GM19351 (cell line): ENCODE data around the gene MBNL2.

ENCODE experiments used
- ATAC-seq: cut with Tn5 transposase; IDR thresholded peaks from one replicate; pipeline ENCODE4 v1.9.1; 2021; ENCODE audit warnings: mild to moderate bottlenecking, moderate library complexity; ENCODE audit not compliant: unreplicated experiment

MBNL2 gene

DNA sequence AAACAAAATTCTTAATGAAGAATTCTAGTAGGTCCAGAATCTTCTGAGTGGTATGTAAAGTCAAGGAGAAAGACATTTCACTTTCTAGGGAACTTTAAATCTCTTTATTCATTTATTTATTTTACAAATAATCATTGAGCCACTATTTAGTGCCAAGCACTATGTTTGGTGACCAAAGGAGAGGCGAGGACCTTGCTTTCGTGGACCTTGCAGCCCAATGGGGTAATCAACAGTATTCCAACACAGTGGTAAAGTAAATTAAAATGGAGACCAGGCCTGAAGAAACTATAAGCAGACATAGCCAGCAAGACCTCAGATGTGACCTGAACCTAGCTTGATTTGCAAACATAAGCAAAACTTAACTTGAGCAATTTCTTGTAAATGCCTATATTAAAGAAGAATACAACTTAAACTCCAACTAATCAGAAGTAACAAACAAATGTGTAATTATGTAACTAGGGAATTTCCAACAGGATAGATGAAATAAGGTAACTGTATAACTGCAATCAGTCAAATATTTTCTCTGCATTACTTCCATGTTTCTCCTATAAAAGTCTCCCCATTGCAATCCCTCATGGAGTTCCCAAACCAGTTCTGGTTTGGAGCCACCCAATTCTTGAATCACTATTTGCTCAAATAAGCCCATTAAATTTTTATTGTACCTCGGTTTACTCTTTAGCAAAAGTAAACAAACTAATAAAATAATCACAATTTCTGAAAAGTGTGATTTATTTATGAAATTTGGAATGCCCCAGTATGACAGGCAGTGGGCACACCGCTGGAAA, 67.6 kb downstream of the MBNL2 start:
- no peak for ATAC-seq

DNA sequence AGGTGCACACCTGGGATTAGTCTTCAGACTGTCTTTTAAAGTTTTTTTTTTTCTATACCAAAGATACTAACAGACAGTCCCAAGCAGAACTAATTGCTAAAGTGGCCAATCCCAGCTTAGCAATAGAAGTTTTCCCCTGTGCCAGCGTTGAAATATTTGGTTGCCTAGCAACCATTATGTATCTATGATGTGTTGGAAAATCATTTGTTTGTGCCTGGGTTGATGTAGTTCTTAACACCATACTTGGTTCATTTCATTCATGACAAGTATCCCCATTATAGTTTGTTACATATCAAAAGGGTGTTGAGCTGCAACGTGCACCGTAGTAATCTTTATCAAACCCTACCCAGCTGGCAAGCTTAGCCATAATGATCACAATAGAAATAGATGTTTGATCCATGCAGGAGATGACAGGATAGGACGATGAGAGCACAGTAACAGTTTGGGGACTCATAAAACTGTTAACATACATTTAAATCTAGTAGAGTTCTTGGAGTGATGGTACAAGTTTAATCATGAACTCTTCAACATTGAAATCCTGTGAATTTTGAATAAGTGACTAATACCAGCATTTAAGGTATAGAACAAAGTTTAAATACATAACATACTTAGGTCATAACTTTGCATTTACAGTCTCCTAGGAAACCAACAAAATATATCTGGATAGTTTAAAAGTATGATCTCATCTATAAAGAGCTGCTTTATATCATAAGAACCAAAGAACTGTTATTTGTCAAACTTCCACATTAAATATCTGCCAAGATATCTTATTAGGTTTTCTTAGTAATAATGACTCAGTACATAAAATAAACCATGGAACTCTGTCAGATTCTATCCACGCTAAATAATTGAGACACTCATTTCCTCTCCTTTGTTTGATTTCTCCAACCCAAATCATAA, 73.4 kb downstream of the MBNL2 start:
- ATAC-seq = no peak

DNA sequence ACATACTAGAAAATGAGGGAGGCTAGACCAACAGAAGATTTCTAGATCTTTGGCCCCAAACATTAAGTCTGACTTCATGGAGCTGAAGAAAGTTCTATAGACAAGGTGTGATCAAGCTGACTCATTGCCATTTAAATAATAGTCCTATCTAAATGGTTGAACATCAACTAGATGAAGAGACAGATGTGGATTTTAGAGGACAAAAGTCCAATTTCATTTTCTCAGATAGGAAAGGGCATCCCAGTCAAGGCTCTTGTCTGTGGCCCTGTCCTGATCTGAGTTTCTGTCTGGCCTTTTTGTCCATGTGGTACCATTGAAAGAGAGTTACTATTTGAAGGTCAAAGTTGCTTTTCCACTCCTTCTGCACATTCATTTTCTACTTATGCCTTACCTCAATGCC, 74.6 kb downstream of the MBNL2 start:
- ATAC-seq = no peak

DNA sequence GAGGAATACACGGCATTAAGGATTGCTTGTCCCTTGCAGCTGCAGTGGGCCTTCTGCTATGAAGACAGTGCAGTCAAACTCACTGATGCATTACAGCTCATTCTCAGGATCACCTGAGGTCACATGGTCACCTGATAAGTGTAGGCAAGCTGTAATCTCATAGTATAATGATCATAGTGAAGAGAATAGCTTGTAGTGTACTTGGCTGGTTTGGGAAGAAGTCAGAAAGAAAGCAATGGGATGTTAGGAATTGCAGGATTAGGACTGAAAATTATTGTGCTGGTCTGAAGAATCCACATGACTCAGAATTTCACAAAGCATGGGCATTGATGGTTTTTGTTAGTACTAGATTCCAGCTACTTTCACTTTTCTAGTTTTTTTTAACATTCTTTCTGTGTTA, 76.7 kb downstream of the MBNL2 start:
- ATAC-seq = no peak

DNA sequence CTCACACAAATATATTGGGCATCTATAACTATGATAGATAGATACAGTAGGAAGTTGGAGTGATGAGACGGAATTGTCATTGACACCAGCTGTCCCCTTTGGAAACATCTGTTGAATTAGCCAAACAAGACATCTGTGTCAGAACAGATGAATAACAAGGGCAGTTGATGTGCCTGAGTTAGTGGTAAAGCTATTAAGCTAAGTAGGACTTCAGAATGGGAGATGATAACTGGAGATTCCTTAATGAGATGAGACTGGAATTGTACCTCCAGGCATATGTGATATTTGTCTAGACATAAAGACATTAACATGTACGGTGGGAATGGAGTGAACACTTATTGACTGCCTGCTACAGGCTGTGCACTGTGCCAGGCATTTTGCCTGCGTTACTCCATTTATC, 78.7 kb downstream of the MBNL2 start:
- no peak for ATAC-seq

DNA sequence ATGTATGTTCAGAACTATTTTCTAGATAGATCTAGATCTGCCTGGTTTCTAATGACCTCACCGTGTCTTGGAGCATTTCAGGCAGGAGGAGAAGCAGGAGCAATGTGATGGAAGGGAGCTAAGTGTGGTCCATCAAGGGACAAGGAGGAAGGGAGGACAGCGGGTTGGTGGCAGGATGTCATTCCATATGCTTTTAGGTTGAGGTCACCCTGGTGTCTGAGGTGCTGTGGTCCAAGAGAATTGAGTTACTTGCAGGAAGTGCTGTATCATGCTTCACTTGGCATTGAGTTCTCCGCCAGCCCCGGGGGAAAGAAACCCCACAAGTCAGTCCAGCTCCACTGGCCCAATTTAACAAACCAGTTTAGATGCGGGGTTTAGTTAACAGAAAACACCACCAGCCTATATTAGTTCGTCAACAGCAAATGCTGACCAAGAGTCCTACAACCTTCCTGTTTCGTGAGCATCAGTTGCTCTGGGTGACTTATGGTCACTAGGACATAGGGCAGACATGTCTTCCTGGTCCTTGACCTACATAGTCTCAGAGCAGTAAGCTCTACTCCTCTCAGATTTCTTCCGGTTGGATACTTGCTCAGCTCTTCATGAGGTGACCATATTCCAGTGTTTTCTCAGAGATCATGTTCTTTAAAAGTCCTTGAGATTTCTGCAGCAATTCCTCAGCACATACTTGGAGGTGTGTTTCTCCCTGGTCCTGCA, 79.4 kb downstream of the MBNL2 start:
- no peak for ATAC-seq

DNA sequence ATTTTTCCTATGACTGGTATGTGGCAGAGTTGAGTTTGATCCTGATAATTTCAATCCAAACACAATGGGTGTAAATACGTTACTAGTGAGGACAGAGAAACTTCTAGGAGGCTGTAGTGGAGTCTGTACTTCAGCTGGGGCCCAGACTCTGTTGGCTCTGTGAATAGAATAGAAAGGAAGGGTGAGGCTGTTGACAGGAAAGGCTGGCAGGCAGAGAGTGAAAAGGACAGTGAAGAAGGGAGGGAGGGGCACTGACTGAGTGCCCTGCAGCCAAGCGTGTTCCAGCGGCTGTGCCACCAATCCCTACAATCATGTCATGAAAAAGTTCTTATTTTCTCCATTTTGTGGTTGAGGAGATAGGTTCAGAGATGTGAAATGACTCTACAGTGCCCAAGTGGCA, 80.5 kb downstream of the MBNL2 start:
- no peak for ATAC-seq

DNA sequence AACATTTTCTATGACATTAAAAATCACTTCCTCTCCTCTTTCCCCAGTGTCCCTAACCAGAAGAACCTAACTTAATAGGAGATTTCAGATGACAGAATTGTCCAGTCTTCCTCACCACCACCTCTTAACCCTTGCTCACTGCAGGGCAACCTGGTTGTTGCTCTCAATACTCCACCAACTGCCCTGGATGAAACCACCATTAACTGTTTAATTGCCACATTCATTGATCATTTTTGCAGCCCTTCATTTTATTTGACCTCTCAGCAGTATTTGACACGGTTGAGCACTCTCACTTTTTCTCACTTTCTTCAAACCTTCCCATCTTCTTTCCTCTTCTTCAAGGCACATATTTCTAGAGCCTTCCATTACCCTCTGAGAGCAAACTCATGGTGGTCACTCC, 84.0 kb downstream of the MBNL2 start:
- ATAC-seq = no peak

DNA sequence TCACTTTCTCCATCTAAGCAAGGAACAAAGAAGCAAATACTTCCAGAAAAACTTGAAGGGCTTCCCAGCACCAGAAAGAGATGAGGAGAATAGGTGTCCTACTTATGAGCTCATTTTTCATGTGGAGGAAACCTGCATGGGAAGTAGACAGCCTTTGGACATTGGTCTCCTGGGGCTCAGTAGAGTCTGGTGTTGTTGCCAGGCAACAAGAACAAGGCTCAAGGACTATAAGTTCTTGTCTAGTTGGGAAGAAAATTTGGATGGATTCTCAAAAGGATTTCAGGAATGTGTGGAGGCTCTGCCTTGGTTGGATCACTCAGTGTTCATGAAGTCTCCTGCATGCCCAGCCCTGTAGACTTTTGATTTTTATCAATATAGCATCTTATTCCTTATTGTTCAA, 84.5 kb downstream of the MBNL2 start:
- ATAC-seq = no peak

DNA sequence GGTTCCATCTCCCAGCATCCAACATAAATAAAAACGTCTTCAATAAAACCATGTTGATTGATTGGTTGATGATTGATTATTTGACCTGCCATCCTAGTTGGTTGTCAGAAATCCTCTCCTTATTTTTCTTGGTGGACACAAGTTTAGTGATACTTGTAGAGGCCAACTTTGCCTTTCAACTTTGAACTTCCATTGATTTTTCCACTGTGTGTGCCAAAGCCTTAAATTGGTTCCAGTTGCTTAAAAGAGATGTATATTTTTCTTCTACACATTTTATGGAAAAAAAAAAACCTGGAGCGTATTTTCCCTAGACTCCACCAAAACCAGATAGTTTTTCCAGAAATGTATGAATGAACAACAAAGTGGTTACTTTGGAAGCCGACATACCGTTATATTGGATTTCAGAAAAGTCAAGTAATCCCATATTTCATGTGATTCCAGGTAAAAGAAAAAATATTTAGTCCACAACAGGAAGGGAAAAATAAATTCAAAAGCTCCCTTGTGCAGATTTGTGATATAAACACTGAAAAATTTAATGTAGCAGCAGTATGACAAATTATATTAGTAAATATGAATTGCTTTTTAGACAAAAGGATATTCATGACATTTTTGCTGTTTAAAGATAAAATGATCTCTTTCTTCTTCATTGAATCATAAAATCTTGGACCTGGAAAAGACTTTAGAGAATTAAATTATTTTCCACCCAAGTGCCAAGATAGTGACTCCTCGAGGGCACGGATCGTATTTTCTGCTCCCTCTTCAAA, 85.2 kb downstream of the MBNL2 start:
- no peak for ATAC-seq

DNA sequence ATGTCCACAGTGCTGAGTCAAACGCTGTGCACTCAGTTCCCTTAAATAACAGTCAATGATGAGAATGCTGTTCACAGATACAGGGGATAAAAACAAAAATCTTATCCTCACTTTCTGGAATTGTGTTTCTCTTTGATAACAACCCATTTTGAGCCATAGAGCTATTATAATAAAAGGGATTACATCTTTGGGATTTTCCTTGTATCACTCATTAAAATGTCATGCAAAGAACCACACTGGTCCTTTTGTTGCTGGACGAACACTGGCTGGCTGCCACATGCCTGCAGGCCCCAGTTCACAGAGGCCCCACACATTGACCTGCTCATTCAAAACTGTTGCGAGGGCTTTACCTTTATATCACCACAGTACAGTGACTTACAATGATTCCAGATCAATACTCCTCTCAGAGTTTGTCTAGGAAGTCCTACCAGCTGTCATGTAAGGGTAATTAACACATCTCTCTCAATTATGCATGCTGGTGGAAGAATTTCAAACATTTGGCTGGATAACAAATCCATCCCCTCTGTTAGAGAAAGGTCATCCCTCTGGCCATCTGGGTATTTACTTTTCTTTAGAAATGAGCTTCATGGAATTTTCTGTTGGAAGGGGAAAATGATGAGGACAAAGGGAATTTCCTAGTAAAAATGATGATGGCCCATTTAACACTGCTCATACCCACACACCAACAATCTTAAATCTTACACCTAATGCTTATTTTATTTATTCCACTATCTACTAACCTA, 85.9 kb downstream of the MBNL2 start:
- ATAC-seq = no peak

DNA sequence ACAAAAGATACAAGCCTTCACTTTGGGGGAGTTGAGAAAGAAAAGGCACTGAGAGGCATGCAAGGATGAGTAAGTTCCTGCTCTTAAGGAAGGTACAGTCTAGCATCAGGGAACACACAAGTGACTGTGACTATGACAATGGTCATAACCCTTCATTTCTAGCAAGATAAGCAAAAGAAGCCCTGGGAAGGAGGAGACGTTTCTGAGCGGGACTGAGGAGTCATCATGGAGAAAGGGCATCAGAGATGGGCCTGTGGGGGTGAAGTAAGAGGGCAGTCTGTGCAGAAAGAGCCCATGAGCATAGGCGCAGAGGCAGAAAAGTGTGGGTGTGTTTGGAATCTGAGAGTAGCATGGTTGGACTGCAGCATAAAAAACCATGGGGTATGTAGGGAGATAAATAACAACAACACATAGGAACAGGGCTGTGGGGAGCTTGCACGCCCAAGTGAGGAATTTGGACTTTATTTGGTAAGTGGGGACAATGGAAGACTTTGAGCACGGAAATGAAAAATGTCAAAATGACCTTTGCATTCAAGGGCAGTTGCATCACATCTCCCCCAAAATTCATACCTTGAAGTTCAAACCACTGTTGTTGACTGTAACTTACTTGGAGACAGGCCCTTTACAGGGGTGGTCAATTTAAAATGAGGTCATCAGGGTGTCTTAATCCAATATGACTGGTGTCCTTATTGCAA, 86.7 kb downstream of the MBNL2 start:
- ATAC-seq = no peak

DNA sequence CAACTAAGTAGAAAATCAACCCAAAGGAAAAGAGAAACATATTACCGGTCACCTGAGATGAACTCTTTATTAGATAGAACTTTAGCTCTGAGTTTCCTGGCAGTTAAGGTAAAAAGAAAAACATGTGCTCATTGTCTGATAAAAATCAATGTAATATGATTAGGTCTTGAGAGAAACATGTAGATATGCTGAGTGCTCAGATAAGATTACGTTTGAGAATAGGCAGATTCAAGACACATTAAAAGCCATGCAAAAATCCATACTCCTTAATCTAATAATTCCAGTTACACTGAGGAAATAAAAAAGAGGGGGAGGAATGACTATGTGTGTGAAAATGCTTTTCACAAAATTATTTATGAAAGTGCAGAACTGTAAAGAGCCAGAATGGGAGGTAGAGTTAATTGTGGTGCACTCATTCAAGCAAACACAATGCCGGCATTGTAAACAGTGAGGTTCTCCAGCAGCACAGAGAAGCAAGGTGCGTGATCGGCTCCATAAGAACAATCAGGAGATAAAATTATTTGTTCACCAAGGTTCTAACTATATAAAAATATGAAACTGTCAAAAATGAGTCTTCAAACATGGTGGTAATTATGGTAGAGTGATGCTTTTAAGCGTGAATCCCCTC, 88.8 kb downstream of the MBNL2 start:
- ATAC-seq = no peak

DNA sequence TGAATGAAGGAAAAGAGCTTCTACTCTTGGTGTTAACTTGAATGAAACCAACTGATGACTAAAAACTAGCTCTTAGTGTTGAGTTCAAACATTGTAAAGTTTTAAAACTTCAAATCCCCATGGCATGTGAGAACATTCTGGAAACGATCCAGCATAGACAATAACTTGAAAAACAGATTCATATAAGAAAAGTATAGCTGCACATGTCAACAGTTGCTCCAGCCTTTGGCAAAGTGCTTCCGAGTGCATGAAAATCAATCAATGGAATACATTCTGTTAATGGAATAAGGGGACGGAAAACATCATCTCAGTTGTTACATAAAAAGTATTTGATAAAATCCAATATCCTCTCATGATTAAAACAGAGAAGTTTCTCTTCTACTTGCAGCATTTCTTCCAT, 89.8 kb downstream of the MBNL2 start:
- ATAC-seq = no peak

DNA sequence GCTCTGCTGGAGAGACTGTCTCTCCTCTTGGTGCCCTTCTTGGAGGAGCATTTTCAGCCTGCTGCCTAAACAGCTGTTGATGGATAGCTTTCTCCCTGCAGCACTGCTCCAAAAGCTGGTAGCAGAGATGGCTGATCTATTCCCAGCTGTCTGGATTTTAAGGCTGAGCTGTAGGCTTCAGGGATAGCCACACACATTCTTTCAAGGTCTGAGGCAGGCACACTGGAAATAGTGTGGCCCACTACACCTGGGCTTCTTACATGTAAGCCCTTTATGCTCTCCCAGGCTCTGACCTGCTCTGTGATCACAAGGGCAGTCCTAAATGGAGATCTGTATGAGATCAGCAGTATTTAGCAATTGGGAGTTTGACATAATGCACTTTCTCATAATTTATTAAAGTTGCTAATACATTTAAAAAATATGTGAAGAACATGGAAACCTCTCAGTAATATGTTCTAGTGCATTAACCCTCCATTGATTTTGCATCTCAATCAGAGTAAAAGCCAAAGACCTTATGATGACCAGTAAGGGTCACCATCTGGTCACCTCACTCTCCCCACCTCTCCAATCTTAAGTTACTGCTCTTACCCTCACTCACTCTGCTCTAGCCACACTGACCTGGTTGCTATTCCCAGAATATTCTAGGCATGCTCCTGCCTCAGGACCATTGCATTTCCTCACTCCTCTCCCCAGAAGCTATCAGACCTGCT, 91.6 kb downstream of the MBNL2 start:
- no peak for ATAC-seq

DNA sequence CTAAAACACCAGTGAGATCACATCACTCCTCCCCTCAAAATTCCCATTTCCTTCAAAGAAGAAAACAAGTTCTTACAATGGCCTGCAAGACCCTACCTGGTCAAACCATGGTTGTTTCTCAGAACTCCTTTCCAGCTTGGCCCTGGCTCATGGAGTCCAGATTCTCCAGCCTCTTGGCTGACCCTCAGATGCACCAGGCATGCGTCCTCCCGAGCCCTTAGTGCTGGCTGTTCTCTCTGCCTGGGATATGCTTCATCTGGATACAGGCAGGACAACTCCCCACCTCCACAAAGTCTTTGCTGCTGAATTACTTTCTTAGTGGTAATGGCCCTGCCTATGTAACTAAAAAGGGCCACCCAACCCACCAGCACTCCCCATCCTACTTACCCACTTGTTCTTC, 94.3 kb downstream of the MBNL2 start:
- ATAC-seq = no peak

DNA sequence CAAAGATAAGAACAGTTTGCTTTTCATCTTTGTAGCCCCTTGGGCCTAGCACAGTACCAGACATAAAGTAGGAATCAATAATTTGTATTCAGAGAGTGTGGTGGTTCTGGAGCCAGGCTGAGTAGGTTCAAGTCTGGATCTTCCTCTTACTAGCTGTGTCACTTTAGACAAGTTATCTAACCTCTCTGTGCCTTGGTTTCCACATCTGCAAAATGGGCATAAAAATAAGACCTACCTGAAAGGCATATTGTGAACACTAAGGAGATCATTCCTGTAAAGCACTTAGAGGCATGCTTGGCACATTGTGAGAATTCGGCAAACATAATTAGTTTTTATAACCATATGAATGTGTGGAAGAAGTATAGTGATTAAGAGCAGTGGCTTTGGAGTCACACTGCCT, 95.8 kb downstream of the MBNL2 start:
- ATAC-seq = no peak

DNA sequence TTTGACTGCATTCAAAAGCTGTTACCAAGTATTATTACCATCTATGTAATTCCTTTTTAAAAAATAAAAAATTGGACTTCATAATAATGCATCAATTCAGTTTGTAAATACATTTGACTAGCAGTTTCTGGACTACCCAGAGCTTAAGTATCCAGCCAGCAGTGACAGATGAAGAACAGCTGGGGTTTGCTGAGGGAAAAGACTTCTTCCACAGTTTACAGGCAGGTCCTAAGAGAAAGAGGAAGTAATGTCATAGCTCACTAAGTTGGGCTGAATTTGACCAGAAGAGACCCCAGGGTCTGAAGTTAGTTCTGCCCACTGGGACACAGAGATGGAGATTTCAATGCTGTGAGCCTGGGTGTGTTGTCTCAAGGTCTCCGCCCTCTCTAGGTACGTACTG, 96.4 kb downstream of the MBNL2 start:
- no peak for ATAC-seq
